K562 (cell line): ENCODE measurements around the gene BSDC1. TPM values are rescaled to one million over a fixed set of nuclear protein-coding genes. Genes with fewer than 3 reads are reported as not detected.

Experiments used
- ATAC-seq: fragments of 200-7000 bp; cut with Tn5 transposase; 3 replicates; pipeline ENCODE4 v1.9.1; 2020; ENCODE audit warnings: moderate library complexity
- BruUV-seq: library from RNA; stranded (reverse); fragments of 400-500 nt; replicated peaks from 2 replicates; lab custom pipeline; 2021; lab: Mats Ljungman, UMichigan
- CTCF ChIA-PET: fragments of 300-600 bp; formaldehyde crosslinking; extraction: SDS; loops from one replicate; lab custom pipeline; 2021; ENCODE audit warnings: low intra/inter-chr PET ratio; lab: Yijun Ruan, JAX
- POLR2A ChIA-PET: fragments of 300-600, 350-650 bp; sonication (Branson Sonifier 250); formaldehyde crosslinking; extraction: SDS; loops from one replicate; lab custom pipeline; 2021; ENCODE audit warnings: antibody characterized with exemption, inconsistent platforms; lab: Yijun Ruan, JAX
- DNase-seq, 4 experiments: peaks; one replicate each; pipeline versions ENCODE4 v3.0.0 to v3.0.0-alpha.2; 2011 to 2018; ENCODE audit warnings: low spot score in 3 of 4, mixed read lengths in 3 of 4; ENCODE audit errors: extremely low read depth in 1 of 4
- FAIRE-seq: peaks from 2 replicates; lab custom pipeline; 2011; peaks lifted over from hg19 to GRCh38; lab: Jason Lieb, UNC
- H2AFZ ChIP-seq: 2 replicates; pipeline ENCODE4 v1.6.0; 2011; ENCODE audit warnings: low read depth, low read length, control low read depth, inconsistent platforms
- H3K27ac ChIP-seq: fragments of 200-600 bp; 3 replicates; pipeline ENCODE4 v1.8.0; 2011; ENCODE audit warnings: low read depth, mild to moderate bottlenecking, control low read depth, inconsistent platforms, low read length, moderate library complexity, mixed read lengths; ENCODE audit errors: extremely low read depth
- H3K27me3 ChIP-seq, 2 experiments: fragments of 300-600 bp in 1 of 2; 2 replicates in 1 of 2; 3 replicates in 1 of 2; pipeline versions ENCODE4 v1.6.0 to v1.8.0; 2011; ENCODE audit warnings: inconsistent platforms in 2 of 2, low read length in 2 of 2, mild to moderate bottlenecking in 1 of 2, mixed read lengths in 1 of 2, moderate library complexity in 1 of 2; ENCODE audit not compliant: control insufficient read depth in 2 of 2, insufficient read depth in 2 of 2
- H3K36me3 ChIP-seq: fragments of 300-600 bp; 3 replicates; pipeline ENCODE4 v1.8.0; 2011; ENCODE audit warnings: mild to moderate bottlenecking, low read length, inconsistent platforms; ENCODE audit not compliant: control insufficient read depth, insufficient read depth
- H3K4me1 ChIP-seq, 2 experiments: fragments of 200-600 bp in 1 of 2; replicated peaks in 1 of 2; 2 replicates in 1 of 2; 3 replicates in 1 of 2; pipeline versions ENCODE4 v1.5.1 to v1.8.0; 2011; ENCODE audit warnings: inconsistent platforms in 2 of 2, low read length in 2 of 2, mild to moderate bottlenecking in 1 of 2, mixed read lengths in 1 of 2, moderate library complexity in 1 of 2; ENCODE audit not compliant: control insufficient read depth in 2 of 2, insufficient read depth in 2 of 2
- H3K4me2 ChIP-seq: 2 replicates; pipeline ENCODE4 v1.6.1; 2011; ENCODE audit warnings: low read length, control low read depth, inconsistent platforms, mixed read lengths; ENCODE audit not compliant: insufficient read depth
- H3K4me3 ChIP-seq: fragments of 200-600 bp; sonication (generic), shearing (Covaris generic); 2 replicates; pipeline ENCODE4 v1.5.1; 2016; ENCODE audit warnings: control low read depth, inconsistent platforms
- H3K79me2 ChIP-seq: fragments of 200-600 bp; 3 replicates; pipeline ENCODE4 v1.8.0; 2011; ENCODE audit warnings: low read length, inconsistent platforms; ENCODE audit not compliant: control insufficient read depth, insufficient read depth
- H3K9ac ChIP-seq, 2 experiments: 2 replicates each; pipeline versions ENCODE4 v1.6.0 to v1.6.1; 2011; ENCODE audit warnings: low read depth in 2 of 2, low read length in 2 of 2, control low read depth in 1 of 2, inconsistent platforms in 1 of 2, mild to moderate bottlenecking in 1 of 2, mixed read lengths in 1 of 2; ENCODE audit not compliant: insufficient read depth in 1 of 2
- H3K9me1 ChIP-seq: one replicate; pipeline ENCODE4 v1.6.0; 2011; ENCODE audit warnings: inconsistent platforms, mild to moderate bottlenecking, low read length, moderate library complexity; ENCODE audit not compliant: control insufficient read depth, insufficient read depth
- H3K9me3 ChIP-seq: replicated peaks from 2 replicates; pipeline ENCODE4 v1.5.1; 2011; ENCODE audit warnings: low read depth, low read length, inconsistent platforms; ENCODE audit not compliant: control insufficient read depth, insufficient read depth
- H4K20me1 ChIP-seq: replicated peaks from 2 replicates; pipeline ENCODE4 v1.6.1; 2011; ENCODE audit warnings: low read length, inconsistent platforms, mixed read lengths; ENCODE audit not compliant: control insufficient read depth, insufficient read depth
- CBX3 ChIP-seq, 2 experiments: IDR thresholded peaks; 1 replicate in 1 of 2; 2 replicates in 1 of 2; pipeline ENCODE4 v1.6.1; 2012; ENCODE audit warnings: inconsistent platforms in 2 of 2, low read length in 2 of 2, borderline replicate concordance in 1 of 2, control low read depth in 1 of 2
- NFYB ChIP-seq: IDR thresholded peaks from 2 replicates; pipeline ENCODE4 v1.6.1; 2011; ENCODE audit warnings: mild to moderate bottlenecking, moderate library complexity; ENCODE audit not compliant: insufficient read length; ENCODE audit errors: extremely low read depth
- NR2F6 ChIP-seq: fragments of 450-650 bp; formaldehyde crosslinking; IDR thresholded peaks from 2 replicates; pipeline ENCODE4 v1.4.0; 2020; ENCODE audit warnings: mild to moderate bottlenecking
- SRF ChIP-seq, 2 experiments: fragments of 250-450, 450-650 bp in 1 of 2; sonication (Bioruptor Pico) in 1 of 2; sonication (generic) in 1 of 2; formaldehyde crosslinking; IDR thresholded peaks; 2 replicates each; pipeline versions ENCODE4 v1.5.0 to v1.5.1; 2020 to 2022; ENCODE audit warnings: mild to moderate bottlenecking in 1 of 2, missing genetic modification reagents in 1 of 2
- ZC3H11A ChIP-seq: IDR thresholded peaks from 2 replicates; pipeline ENCODE4 v1.6.1; 2012; ENCODE audit warnings: low read depth, low read length, improper control_type of control experiment
- ZSCAN32 ChIP-seq: fragments of 450-650 bp; formaldehyde crosslinking; IDR thresholded peaks from 2 replicates; pipeline ENCODE4 v1.4.0; 2020; ENCODE audit warnings: mild to moderate bottlenecking, moderate library complexity
- WGBS: fragments of 100-300 bp; shearing (Covaris generic); methylation state at CpG from one replicate; pipeline ENCODE4 v1.1.6; 2016; ENCODE audit warnings: low coverage, mixed read lengths; ENCODE audit not compliant: insufficient coverage; ENCODE audit errors: missing lambda C conversion rate; 5-methylcytosine and 5-hydroxymethylcytosine counted together
- in situ Hi-C: fragments of 300-500 bp; cut with MboI; formaldehyde crosslinking; loops from 4 replicates; pipeline ENCODE4 v1.15.0; 2018; ENCODE audit warnings: inconsistent platforms, mixed read lengths
- intact Hi-C: fragments of 100-400 bp; cut with micrococcal nuclease; formaldehyde crosslinking; loops from 2 replicates; pipeline ENCODE4 v1.14.2; 2022
- polyA plus RNA-seq, 8 experiments: library from polyadenylated mRNA; depleted of rRNA in 4 of 8; stranded (reverse) in 5 of 8; unstranded in 3 of 8; fragments of >200 nt; fragmentation: Nextera tagmentation in 2 of 8; fragmentation: Illumina TruSeq in 1 of 8; extraction: Ambion mirVana in 2 of 8; extraction: Trizol in 1 of 8; gene quantifications; 2 replicates each; pipeline versions ENCODE4 v1.2.1 to v1.2.3, GENCODE V29; 2011 to 2014; ENCODE audit warnings: inconsistent platforms in 1 of 8, missing spikeins in 1 of 8
- total RNA-seq, 7 experiments: library from RNA; depleted of rRNA in 6 of 7; stranded (reverse); fragments of >200 nt in 6 of 7; fragmentation: Illumina TruSeq in 2 of 7; extraction: Trizol in 2 of 7; gene quantifications; 2 replicates each; pipeline versions ENCODE4 v1.2.1 to v1.2.3, GENCODE V29; 2011 to 2021; ENCODE audit warnings: low replicate concordance in 1 of 7
- TF ChIP-seq, protein P1 (sequence below): fragments of 450-650 bp; IDR thresholded peaks from 2 replicates; pipeline ENCODE4 v1.6.1; 2016; ENCODE audit warnings: mild to moderate bottlenecking
- TF ChIP-seq, protein P2 (sequence below): fragments of 150-350 bp; IDR thresholded peaks from 2 replicates; pipeline ENCODE4 v1.6.1; 2014; ENCODE audit warnings: low read depth, mild to moderate bottlenecking, low read length, borderline replicate concordance
- TF ChIP-seq, protein P3 (sequence below): fragments of 150-350 bp; conservative IDR thresholded peaks from 2 replicates; pipeline ENCODE4 v1.6.1; 2014; ENCODE audit warnings: low read length
- TF ChIP-seq, protein P4 (sequence below): fragments of 450-650 bp; formaldehyde crosslinking; IDR thresholded peaks from 2 replicates; pipeline ENCODE4 v1.4.0; 2020; ENCODE audit warnings: mild to moderate bottlenecking, moderate library complexity

The BSDC1 gene
- total and polyA plus RNA-seq, 9 of the 15 experiments (the other 6 are each of a cell fraction or from before 2014, with no cell fraction given): 10.2 to 96.8 (median 73.1) TPM

DNA sequence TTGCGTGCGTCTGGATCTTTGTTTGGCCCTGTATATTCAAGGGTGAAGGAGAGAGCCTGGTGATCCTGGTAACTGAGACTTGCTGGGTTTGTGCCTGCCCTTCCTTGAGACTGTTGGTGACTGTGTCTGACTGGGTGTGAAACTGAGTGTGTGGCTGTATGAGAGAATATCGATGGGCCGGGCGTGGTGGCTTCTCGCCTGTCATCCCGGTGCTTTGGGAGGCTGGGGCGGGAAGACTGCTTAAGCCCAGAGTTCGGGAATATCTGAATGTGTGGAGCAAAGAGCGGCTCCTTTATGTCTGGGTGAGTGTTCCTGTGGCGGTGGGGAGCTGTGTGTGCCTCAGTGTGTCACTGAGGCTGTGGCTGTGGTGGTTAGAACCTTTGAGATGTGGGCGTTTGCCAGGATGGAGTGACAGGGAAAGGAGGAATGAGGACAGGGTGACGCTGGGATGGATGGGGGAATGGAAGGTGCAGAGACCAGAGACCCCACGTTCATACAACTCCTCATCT, 55.5 kb downstream of the BSDC1 start:
- Histone ChIP-seq H3K27ac (no peak overlapping the region), H4K20me1 (0 out of 2 replicates have a peak, but pooled peaks cover 12% of the 10 kb centered on the region), H3K36me3 (peaks cover 14% of the 10 kb centered on the region), H3K27me3 (no peaks in the 10 kb centered on the region), H3K9me3 (no peaks in the 10 kb centered on the region), H2AFZ (no peak overlapping the region), H3K9me1 (peaks cover 4% of the 10 kb centered on the region), H3K4me3 (no peak overlapping the region), H3K9ac (peak overlapping the region in 1 of 2 experiments; percentile 56; a peak in 2 of 4 replicates), H3K79me2 (peaks cover 23% of the 10 kb centered on the region), H3K4me2 (no peak overlapping the region), H3K4me1 (peaks cover 23 to 58% of the 10 kb centered on the region in 2 experiments)
- BruUV-seq: no TSS peak
- in situ Hi-C loops: no loop called here
- ChIA-PET POLR2A (interaction anchor here (1.5 kb wide), 1 partner anchor 14 kb away, joined by 8 read pairs; no protein-coding TSS in a partner anchor), CTCF (no interaction called here)
- DNase-seq: no peak
- WGBS: 60% methylated on average over 14 of the region's 14 CpGs
- ATAC-seq: no peak
- no peak for FAIRE-seq
- intact Hi-C loops: loop anchor here (5.0 kb wide), 1 partner anchor 54 kb away; the partner anchor contains the start of gene BSDC1
- TF ChIP-seq, protein P1, sequence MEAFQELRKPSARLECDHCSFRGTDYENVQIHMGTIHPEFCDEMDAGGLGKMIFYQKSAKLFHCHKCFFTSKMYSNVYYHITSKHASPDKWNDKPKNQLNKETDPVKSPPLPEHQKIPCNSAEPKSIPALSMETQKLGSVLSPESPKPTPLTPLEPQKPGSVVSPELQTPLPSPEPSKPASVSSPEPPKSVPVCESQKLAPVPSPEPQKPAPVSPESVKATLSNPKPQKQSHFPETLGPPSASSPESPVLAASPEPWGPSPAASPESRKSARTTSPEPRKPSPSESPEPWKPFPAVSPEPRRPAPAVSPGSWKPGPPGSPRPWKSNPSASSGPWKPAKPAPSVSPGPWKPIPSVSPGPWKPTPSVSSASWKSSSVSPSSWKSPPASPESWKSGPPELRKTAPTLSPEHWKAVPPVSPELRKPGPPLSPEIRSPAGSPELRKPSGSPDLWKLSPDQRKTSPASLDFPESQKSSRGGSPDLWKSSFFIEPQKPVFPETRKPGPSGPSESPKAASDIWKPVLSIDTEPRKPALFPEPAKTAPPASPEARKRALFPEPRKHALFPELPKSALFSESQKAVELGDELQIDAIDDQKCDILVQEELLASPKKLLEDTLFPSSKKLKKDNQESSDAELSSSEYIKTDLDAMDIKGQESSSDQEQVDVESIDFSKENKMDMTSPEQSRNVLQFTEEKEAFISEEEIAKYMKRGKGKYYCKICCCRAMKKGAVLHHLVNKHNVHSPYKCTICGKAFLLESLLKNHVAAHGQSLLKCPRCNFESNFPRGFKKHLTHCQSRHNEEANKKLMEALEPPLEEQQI: no peak
- TF ChIP-seq, protein P2, sequence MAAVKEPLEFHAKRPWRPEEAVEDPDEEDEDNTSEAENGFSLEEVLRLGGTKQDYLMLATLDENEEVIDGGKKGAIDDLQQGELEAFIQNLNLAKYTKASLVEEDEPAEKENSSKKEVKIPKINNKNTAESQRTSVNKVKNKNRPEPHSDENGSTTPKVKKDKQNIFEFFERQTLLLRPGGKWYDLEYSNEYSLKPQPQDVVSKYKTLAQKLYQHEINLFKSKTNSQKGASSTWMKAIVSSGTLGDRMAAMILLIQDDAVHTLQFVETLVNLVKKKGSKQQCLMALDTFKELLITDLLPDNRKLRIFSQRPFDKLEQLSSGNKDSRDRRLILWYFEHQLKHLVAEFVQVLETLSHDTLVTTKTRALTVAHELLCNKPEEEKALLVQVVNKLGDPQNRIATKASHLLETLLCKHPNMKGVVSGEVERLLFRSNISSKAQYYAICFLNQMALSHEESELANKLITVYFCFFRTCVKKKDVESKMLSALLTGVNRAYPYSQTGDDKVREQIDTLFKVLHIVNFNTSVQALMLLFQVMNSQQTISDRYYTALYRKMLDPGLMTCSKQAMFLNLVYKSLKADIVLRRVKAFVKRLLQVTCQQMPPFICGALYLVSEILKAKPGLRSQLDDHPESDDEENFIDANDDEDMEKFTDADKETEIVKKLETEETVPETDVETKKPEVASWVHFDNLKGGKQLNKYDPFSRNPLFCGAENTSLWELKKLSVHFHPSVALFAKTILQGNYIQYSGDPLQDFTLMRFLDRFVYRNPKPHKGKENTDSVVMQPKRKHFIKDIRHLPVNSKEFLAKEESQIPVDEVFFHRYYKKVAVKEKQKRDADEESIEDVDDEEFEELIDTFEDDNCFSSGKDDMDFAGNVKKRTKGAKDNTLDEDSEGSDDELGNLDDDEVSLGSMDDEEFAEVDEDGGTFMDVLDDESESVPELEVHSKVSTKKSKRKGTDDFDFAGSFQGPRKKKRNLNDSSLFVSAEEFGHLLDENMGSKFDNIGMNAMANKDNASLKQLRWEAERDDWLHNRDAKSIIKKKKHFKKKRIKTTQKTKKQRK: no peak
- TF ChIP-seq CBX3 (IDR thresholded peaks at IDR 0.05; ENCODE audit: borderline replicate concordance in 1 of 2, low read length in 2 of 2) (no peak), ZSCAN32 (no peak), NR2F6 (CRISPR knock-in tag) (no peak), ZC3H11A (no peak), NFYB (no peak), SRF (CRISPR knock-in tag; IDR thresholded peaks at IDR 0.05) (no peak)
- TF ChIP-seq, protein P3, sequence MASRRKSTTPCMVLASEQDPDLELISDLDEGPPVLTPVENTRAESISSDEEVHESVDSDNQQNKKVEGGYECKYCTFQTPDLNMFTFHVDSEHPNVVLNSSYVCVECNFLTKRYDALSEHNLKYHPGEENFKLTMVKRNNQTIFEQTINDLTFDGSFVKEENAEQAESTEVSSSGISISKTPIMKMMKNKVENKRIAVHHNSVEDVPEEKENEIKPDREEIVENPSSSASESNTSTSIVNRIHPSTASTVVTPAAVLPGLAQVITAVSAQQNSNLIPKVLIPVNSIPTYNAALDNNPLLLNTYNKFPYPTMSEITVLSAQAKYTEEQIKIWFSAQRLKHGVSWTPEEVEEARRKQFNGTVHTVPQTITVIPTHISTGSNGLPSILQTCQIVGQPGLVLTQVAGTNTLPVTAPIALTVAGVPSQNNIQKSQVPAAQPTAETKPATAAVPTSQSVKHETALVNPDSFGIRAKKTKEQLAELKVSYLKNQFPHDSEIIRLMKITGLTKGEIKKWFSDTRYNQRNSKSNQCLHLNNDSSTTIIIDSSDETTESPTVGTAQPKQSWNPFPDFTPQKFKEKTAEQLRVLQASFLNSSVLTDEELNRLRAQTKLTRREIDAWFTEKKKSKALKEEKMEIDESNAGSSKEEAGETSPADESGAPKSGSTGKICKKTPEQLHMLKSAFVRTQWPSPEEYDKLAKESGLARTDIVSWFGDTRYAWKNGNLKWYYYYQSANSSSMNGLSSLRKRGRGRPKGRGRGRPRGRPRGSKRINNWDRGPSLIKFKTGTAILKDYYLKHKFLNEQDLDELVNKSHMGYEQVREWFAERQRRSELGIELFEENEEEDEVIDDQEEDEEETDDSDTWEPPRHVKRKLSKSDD: no peak
- TF ChIP-seq, protein P4, sequence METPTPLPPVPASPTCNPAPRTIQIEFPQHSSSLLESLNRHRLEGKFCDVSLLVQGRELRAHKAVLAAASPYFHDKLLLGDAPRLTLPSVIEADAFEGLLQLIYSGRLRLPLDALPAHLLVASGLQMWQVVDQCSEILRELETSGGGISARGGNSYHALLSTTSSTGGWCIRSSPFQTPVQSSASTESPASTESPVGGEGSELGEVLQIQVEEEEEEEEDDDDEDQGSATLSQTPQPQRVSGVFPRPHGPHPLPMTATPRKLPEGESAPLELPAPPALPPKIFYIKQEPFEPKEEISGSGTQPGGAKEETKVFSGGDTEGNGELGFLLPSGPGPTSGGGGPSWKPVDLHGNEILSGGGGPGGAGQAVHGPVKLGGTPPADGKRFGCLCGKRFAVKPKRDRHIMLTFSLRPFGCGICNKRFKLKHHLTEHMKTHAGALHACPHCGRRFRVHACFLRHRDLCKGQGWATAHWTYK (CRISPR knock-in tag): no peak
